ENCODE measurements around the gene MB21D2. TPM values are rescaled to one million over a fixed set of nuclear protein-coding genes. Genes with fewer than 3 reads are reported as not detected.

The MB21D2 gene
- total and polyA plus RNA-seq, 2 donors (not counting 1 experiment from before 2014, with no cell fraction given): 0.03 to 0.20 TPM

DNA sequence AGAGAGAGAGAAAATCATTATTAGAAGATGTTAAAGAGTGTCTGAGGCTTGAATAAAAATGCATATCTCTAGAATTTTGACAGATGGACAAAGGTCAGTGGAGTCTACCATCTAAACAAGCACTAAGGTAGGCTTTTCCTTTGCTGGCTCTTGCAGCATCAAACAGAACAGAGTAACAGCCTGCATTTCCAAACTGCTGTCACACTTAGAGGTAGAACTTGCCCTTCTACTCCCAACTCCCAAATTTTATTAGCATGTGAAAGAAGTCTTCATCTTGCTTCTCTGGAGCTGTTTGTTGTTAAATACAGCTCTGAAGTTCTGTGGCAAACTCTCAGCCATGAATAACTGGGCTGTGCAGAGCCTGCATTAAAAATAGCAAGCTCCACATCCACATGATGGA is 4.1 kb upstream of the MB21D2 start:
- Histone ChIP-seq H3K9ac (ENCODE audit: low read length) (no peak overlapping the region), H3K79me2 (ENCODE audit: control insufficient read depth, insufficient read depth, low read length) (no peaks in the 10 kb centered on the region), H3K27ac (ENCODE audit: low read length in 2 of 2) (no peak overlapping the region), H3K4me1 (ENCODE audit: control insufficient read depth in 2 of 2, insufficient read depth in 2 of 2, low read length in 2 of 2) (peaks cover 8 to 14% of the 10 kb centered on the region in 2 donors), H3K4me3 (ENCODE audit: control extremely low read depth in 1 of 5, extremely low read depth in 1 of 5, insufficient read depth in 1 of 5, low read depth in 2 of 5, low read length in 4 of 5) (no peak overlapping the region), H3K4me2 (replicated peaks; ENCODE audit: low read depth, low read length, poor library complexity, severe bottlenecking) (no peak overlapping the region), H4K20me1 (ENCODE audit: control insufficient read depth, insufficient read depth, low read length, poor library complexity, severe bottlenecking) (no peaks in the 10 kb centered on the region), H2AFZ (ENCODE audit: insufficient read depth, low read depth, low read length, poor library complexity, severe bottlenecking) (no peak overlapping the region), H3K9me3 (ENCODE audit: control extremely low read depth in 1 of 3, control insufficient read depth in 2 of 3, insufficient read depth in 1 of 3, low read length in 2 of 3) (peaks cover 0 to 2% (median 0%) of the 10 kb centered on the region in 3 donors), H3K36me3 (replicated peaks in 1 of 2; ENCODE audit: control extremely low read depth in 1 of 2, control insufficient read depth in 1 of 2, extremely low read depth in 1 of 2, insufficient read depth in 2 of 2, low read length in 1 of 2) (no peaks in the 10 kb centered on the region), H3K27me3 (replicated peaks in 1 of 4; ENCODE audit: control extremely low read depth in 1 of 4, control insufficient read depth in 3 of 4, insufficient read depth in 4 of 4, low read length in 3 of 4) (peaks cover 0 to 29% (median 22%) of the 10 kb centered on the region in 4 experiments)
- no peaks in the 10 kb centered on the region for H3K9me3 Mint-ChIP-seq (ENCODE audit: insufficient read depth)
- H3K27ac Mint-ChIP-seq: no peak overlapping the region
- no peak for DNase-seq
- ChIA-PET CTCF (no interaction called here), POLR2A (no interaction called here)
- no peak overlapping the region for H3K4me3 Mint-ChIP-seq
- intact Hi-C loops (cut with micrococcal nuclease): loop anchor here (5.0 kb wide), 1 partner anchor 619 kb away; no protein-coding TSS in a partner anchor
- peaks cover 43% of the 10 kb centered on the region for H3K27me3 Mint-ChIP-seq
- no peak for ATAC-seq (ENCODE audit: low read depth)
- no peak for TF ChIP-seq CTCF (IDR thresholded peaks at IDR 0.05)
- no peak for TF ChIP-seq EZH2 (IDR thresholded peaks at IDR 0.05; ENCODE audit: borderline replicate concordance, insufficient read depth, low read depth, low read length, poor library complexity, severe bottlenecking)
- H3K4me1 Mint-ChIP-seq: peaks cover 15% of the 10 kb centered on the region

GRCh38 chr3:192920411-192920810 is 2.8 kb upstream of the MB21D2 start:
- no peak overlapping the region for H3K27ac ChIP-seq (ENCODE audit: low read length in 2 of 2)
- H2AFZ ChIP-seq (ENCODE audit: insufficient read depth, low read depth, low read length, poor library complexity, severe bottlenecking): no peak overlapping the region
- H3K9me3 ChIP-seq (ENCODE audit: control extremely low read depth in 1 of 3, control insufficient read depth in 2 of 3, insufficient read depth in 1 of 3, low read length in 2 of 3): peaks cover 0 to 4% (median 0%) of the 10 kb centered on the region in 3 donors
- ATAC-seq (ENCODE audit: low read depth) (no peak), DNase-seq (no peak)
- intact Hi-C loops (cut with micrococcal nuclease): loop anchor here (5.0 kb wide), 1 partner anchor 618 kb away; no protein-coding TSS in a partner anchor
- H3K4me1 ChIP-seq (ENCODE audit: control insufficient read depth in 2 of 2, insufficient read depth in 2 of 2, low read length in 2 of 2): peaks cover 13 to 19% of the 10 kb centered on the region in 2 donors
- H3K9ac ChIP-seq (ENCODE audit: low read length): no peak overlapping the region
- no peak for TF ChIP-seq EZH2 (IDR thresholded peaks at IDR 0.05; ENCODE audit: borderline replicate concordance, insufficient read depth, low read depth, low read length, poor library complexity, severe bottlenecking)
- TF ChIP-seq CTCF (IDR thresholded peaks at IDR 0.05): no peak
- no peaks in the 10 kb centered on the region for H3K36me3 ChIP-seq (replicated peaks in 1 of 2; ENCODE audit: control extremely low read depth in 1 of 2, control insufficient read depth in 1 of 2, extremely low read depth in 1 of 2, insufficient read depth in 2 of 2, low read length in 1 of 2)
- no peaks in the 10 kb centered on the region for H4K20me1 ChIP-seq (ENCODE audit: control insufficient read depth, insufficient read depth, low read length, poor library complexity, severe bottlenecking)
- H3K27me3 Mint-ChIP-seq: peaks cover 57% of the 10 kb centered on the region
- no peak overlapping the region for H3K27ac Mint-ChIP-seq
- 100% methylated on average over 2 of the region's 3 CpGs for WGBS (ENCODE audit: insufficient coverage)
- ChIA-PET POLR2A (no interaction called here), CTCF (no interaction called here)
- no peaks in the 10 kb centered on the region for H3K79me2 ChIP-seq (ENCODE audit: control insufficient read depth, insufficient read depth, low read length)
- no peak overlapping the region for H3K4me3 Mint-ChIP-seq
- no peak overlapping the region for H3K4me3 ChIP-seq (ENCODE audit: control extremely low read depth in 1 of 5, extremely low read depth in 1 of 5, insufficient read depth in 1 of 5, low read depth in 2 of 5, low read length in 4 of 5)
- peaks cover 2% of the 10 kb centered on the region for H3K9me3 Mint-ChIP-seq (ENCODE audit: insufficient read depth)
- peaks cover 0 to 37% (median 26%) of the 10 kb centered on the region in 4 experiments for H3K27me3 ChIP-seq (replicated peaks in 1 of 4; ENCODE audit: control extremely low read depth in 1 of 4, control insufficient read depth in 3 of 4, insufficient read depth in 4 of 4, low read length in 3 of 4)
- no peak overlapping the region for H3K4me2 ChIP-seq (replicated peaks; ENCODE audit: low read depth, low read length, poor library complexity, severe bottlenecking)
- peaks cover 24% of the 10 kb centered on the region for H3K4me1 Mint-ChIP-seq

Data from B cell (primary cell).